Measurements from ENCODE around the gene RPL35. TPM values are rescaled to one million over a fixed set of nuclear protein-coding genes. Genes with fewer than 3 reads are reported as not detected.

Gene RPL35
- total RNA-seq, 6 experiments from 2014 or later, result 372 to 1,299 (median 414) TPM

DNA sequence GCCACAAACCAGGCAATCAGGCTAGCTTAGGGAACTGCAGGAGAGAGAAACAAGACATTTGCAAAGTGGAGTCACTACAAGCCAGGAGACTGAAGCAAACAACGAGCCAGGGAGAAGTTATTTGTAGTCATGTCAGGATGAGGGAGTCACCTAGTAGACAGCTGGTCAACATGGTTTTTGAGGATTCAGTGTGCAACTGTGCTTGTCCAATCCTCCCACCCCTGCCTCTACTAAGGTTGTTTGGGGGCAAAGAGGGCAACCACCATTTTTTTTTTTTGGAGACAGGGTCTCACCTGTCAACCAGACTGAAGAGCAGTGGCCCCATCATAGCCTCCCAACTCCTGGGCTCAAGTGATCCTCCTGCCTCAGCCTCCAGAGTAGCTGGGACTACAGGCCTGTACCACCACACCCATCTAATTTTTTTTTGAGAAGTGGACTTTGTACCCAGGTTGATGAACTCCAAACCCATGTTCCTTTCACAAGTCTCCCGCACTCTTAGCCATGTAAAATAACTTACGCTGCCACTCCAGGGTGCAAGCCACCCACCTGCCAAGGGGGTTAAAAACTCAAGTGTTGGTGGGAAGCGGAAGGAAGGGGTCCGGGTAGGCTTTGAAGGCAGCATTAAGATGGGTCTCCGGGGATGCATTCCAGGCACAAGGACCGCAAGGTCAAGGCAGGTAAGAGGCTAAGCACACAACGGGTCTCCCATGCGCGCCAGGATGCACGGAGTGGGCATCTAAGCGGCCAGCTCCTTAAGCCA, 995 bp downstream of the RPL35 start:
- Histone ChIP-seq H3K4me3 (peak overlapping the region; percentile 86 to 97 (median 94)), H3K4me1 (peaks cover 0 to 15% (median 5%) of the 10 kb centered on the region in 4 donors), H3K27ac (peak overlapping the region in 2 of 3 donors; percentile 67 to 88), H3K27me3 (no peaks in the 10 kb centered on the region), H3K36me3 (peaks cover 0 to 37% (median 19%) of the 10 kb centered on the region in 4 donors), H3K9me3 (no peaks in the 10 kb centered on the region)
- WGBS (ENCODE audit: insufficient coverage, low coverage, low lambda C conversion rate, missing lambda C conversion rate), result 8% methylated on average over 7 of the region's 12 CpGs
- DNase-seq, result no peak
- no peak for ATAC-seq
- TF ChIP-seq POLR2A (IDR thresholded peaks at IDR 0.05), result no peak
- TF ChIP-seq, protein P1, sequence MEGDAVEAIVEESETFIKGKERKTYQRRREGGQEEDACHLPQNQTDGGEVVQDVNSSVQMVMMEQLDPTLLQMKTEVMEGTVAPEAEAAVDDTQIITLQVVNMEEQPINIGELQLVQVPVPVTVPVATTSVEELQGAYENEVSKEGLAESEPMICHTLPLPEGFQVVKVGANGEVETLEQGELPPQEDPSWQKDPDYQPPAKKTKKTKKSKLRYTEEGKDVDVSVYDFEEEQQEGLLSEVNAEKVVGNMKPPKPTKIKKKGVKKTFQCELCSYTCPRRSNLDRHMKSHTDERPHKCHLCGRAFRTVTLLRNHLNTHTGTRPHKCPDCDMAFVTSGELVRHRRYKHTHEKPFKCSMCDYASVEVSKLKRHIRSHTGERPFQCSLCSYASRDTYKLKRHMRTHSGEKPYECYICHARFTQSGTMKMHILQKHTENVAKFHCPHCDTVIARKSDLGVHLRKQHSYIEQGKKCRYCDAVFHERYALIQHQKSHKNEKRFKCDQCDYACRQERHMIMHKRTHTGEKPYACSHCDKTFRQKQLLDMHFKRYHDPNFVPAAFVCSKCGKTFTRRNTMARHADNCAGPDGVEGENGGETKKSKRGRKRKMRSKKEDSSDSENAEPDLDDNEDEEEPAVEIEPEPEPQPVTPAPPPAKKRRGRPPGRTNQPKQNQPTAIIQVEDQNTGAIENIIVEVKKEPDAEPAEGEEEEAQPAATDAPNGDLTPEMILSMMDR (IDR thresholded peaks at IDR 0.05), result no peak
- intact Hi-C loops (cut with DNase I), result no loop called here

DNA sequence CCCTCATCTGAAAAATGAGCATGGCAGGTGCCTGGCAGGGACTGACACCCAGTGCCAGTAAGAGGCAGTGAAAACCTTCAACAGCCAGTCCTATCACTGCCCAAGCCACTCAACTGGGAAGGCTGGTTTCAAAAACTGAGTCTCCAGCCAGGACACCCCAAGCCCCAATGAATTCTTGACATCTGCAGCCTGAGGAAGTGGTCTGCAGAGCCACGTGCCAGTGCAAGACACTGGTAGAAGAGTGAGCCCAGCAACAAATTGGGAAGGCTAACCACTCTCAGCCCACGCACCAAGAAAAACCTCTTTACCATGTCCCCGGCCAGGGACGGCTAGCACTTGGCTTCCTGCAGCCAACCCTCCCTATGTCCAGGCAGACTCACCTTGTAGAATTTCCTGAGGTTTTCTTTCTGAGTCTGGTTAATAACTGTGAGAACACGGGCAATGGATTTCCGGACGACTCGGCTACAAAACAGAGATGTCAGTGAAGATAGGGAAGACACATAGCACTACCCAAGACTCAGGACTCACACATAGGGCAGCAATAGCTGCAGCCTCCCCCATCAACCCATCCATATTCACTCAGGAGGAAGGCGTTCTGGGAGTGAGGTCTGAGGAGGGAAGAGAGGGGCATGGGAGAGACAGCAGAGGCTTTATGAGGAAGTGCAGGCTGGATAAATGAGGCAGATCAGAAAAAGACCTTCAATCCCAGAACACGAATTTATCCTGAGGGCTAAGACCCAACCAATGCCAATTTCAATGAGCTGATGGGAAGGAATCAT, 1.8 kb downstream of the RPL35 start:
- ATAC-seq (no peak), DNase-seq (no peak)
- intact Hi-C loops (cut with DNase I), result no loop called here
- no peak for TF ChIP-seq POLR2A (IDR thresholded peaks at IDR 0.05)
- TF ChIP-seq, protein P1 (IDR thresholded peaks at IDR 0.05), result no peak
- WGBS (ENCODE audit: insufficient coverage, low coverage, low lambda C conversion rate, missing lambda C conversion rate), result 60% methylated on average over 7 of the region's 10 CpGs
- peaks cover 0 to 37% (median 19%) of the 10 kb centered on the region in 4 donors for H3K36me3 ChIP-seq
- H3K27ac ChIP-seq, result no peak overlapping the region
- H3K27me3 ChIP-seq, result no peaks in the 10 kb centered on the region
- no peaks in the 10 kb centered on the region for H3K9me3 ChIP-seq
- H3K4me1 ChIP-seq, result peaks cover 0 to 15% (median 5%) of the 10 kb centered on the region in 4 donors
- peak overlapping the region in 1 of 3 donors; percentile 86 for H3K4me3 ChIP-seq

DNA sequence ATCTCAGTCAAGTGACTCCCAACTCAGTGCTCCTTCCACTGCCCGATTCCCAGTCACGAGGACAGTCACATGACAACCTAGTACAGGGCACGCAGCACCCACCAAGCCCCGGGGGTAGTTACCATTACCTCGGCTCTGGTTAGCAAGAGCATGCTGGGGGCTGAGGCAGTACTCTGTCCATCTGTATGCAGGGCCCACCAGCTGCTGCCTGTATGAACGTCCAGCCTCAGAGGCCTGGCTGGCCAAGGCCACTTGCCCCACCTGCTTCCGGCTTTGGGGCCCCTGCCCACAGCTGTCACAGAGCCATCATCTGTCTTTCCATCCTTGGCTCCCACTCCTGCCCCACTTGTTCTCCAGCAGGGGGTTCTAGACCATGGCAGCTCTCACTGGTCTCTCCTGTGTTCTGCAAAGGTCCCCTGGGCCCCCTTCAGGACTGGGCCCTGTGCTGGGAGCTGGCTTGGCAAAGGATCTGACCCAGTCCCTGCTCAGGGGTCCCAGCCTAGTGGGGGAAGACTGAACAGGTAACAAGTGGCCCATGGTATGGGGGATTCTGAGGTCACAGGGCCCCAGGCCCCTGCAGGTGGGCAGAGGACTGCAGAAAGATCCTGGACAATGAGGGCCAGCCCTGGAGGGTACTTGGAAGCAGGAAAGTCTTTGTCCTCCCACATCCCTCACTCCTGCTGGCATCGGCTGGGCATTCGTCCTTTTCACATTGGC, 3.3 kb downstream of the RPL35 start:
- intact Hi-C loops (cut with DNase I), result no loop called here
- Histone ChIP-seq H3K27me3 (no peaks in the 10 kb centered on the region), H3K4me1 (peaks cover 0 to 16% (median 5%) of the 10 kb centered on the region in 4 donors), H3K36me3 (peaks cover 0 to 37% (median 19%) of the 10 kb centered on the region in 4 donors), H3K4me3 (no peak overlapping the region), H3K9me3 (no peaks in the 10 kb centered on the region), H3K27ac (no peak overlapping the region)
- TF ChIP-seq, protein P1 (IDR thresholded peaks at IDR 0.05), result no peak
- TF ChIP-seq POLR2A (IDR thresholded peaks at IDR 0.05), result no peak
- no CpG with 5 or more reads among the region's 9 CpGs for WGBS (ENCODE audit: insufficient coverage, low coverage, low lambda C conversion rate, missing lambda C conversion rate)
- ATAC-seq (no peak), DNase-seq (no peak)

GRCh38 chr9:124857533-124858162, 4.1 kb downstream of the RPL35 start:
- no peaks in the 10 kb centered on the region for H3K27me3 ChIP-seq
- H3K4me3 ChIP-seq, result no peak overlapping the region
- intact Hi-C loops (cut with DNase I), result no loop called here
- no peak for ATAC-seq
- no peak for DNase-seq
- 97% methylated on average over 6 of the region's 24 CpGs for WGBS (ENCODE audit: insufficient coverage, low coverage, low lambda C conversion rate, missing lambda C conversion rate)
- H3K27ac ChIP-seq, result no peak overlapping the region
- peaks cover 0 to 37% (median 19%) of the 10 kb centered on the region in 4 donors for H3K36me3 ChIP-seq
- H3K9me3 ChIP-seq, result no peaks in the 10 kb centered on the region
- H3K4me1 ChIP-seq, result peaks cover 0 to 18% (median 5%) of the 10 kb centered on the region in 4 donors
- TF ChIP-seq POLR2A (IDR thresholded peaks at IDR 0.05), result no peak
- TF ChIP-seq, protein P1 (IDR thresholded peaks at IDR 0.05), result no peak
